Activated gamma-delta T cell (primary cell): ENCODE measurements around the gene NRM.
"Not testable (repeated sequence)": the region's sequence is repeated elsewhere in the genome, so short reads cannot be mapped to it uniquely, and the experiment has no call there.

ENCODE experiments used
- DNase-seq: peaks from one replicate; lab custom pipeline; 2025; lab: John Stamatoyannopoulos, UW

Gene NRM

DNA sequence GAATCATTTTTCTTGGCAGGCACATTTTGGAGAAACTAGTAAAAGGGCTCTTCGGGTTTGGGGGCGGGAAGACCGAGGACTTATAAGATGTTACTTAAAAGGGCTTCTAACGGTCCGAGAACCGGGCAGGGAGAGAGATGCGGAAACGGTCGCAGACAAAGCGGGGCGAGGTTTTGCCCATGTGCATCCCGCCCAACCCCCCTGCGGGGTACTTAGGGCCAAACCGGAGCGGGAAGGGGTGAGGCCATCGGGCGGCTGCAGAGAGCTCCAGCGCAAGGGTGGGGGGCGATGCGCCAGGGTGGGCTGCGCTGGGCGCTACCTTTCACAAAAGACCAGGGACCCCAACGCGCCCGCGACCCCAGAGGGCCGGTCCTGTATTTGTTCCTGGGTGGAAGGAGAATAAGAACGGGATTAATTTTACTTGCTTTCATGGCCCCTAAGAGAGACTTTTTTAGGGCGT is 30.0 kb upstream of the NRM start:
- peak; percentile 16 for DNase-seq

GRCh38 chr6:30719791-30720737 is 29.3 kb upstream of the NRM start, which contains the start of gene TUBB:
Gene TUBB (plus strand): TSS chr6:30720352. CDS start chr6:30720507, 155 bp downstream.
- peak; percentile 86 for DNase-seq

GRCh38 chr6:30719356-30719755 is 28.6 kb upstream of the NRM start:
- no peak for DNase-seq

DNA sequence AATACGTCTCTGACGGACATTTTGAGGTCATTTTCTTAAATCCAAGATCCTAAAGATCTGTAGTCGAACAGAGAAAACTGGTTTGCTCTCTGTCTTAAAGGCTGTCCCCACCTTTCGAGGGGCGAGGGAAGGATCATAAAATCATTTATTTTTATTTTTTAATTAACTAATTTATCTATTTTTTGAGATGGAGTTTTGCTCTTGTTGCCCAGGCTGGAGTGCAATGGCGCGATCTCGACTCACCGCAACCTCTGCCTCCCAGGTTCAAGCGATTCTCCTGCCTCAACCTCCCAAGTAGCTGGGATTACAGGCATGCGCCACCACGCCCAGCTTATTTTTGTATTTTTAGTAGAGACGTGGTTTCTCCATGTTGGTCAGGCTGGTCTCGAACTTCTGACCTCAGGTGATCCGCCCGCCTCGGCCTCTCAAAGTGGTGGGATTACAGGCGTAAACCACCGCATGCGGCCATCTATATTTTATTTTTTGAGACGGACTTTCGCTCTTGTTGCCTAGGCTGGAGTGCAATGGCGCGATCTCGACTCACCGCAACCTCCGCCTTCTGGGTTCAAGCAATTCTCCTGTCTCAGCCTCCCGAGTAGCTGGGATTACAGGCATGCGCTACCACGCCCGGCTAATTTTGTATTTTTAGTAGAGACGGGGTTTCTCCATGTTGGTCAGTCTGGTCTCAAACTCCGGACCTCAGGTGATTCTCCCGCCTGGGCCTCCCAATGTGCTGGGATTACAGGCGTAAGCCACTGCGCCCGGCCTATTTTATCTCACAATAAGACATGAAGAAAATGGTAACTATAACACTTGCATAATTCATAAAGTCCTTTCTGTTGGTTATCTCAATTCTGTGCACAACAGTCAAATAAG is 27.3 kb upstream of the NRM start:
- DNase-seq, result not testable (repeated sequence)

DNA sequence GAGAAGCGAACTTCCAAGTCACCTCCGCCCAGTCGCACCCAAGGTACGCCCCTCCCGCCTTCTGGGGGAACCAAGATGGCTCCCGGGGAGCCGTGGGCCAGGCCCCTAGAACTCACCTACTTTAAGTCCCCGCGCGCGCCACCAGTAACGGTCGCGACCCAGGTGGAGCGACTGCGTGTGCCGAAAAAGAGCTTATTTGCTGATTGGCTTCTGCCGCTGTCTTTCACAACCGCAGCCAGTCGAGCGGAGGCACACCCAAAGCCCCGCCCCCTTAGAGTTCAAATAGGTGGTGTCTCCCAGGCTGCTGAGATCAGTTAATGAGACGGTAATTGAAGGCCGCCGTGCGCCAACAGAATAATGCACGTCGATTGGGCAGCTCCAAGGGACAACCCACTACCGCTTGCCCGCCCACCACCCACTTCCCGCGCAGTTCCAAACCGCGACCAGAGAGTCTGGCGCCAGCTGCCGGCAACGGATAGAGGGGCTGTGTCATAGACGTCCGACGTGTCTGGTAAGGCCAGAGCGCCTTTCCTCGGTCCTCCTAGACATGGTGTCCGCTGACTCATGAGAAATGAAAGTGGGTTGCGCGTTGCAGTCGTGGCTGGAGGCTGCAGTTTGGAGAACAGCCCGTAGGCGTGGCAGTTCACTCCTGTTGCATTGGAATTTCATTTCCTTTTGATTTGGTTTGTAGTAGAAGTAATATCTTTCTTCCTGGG is 26.5 kb upstream of the NRM start, which contains the start of gene MDC1:
TSS of gene MDC1 (minus strand) at position 153 of the 716 bp plus-strand sequence. CDS start 2,106 bp downstream, outside the sequence.
- peak; percentile 96 for DNase-seq

- no peak for DNase-seq
Measured at GRCh38 chr6:30716879-30717128, 26.0 kb upstream of the NRM start.

DNA sequence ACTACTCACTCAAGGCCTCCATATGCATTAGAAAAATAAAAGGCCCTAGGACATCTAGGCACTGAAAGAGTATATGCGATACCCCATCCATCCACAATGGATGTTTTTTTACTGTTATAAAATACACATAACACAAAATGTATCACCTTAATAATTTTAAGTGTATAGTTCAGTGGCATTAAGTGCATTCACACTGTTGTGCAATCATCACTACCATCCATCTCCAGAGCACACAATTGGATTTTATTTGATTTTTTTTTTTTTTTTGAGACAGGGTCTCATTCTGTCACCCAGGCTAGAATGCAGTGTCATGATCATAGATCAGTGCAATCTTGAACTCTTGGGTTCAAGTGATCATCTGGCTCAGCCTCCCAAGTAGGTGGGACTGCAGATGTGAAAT is 23.5 kb upstream of the NRM start:
- DNase-seq, result no peak

- DNase-seq, result no peak
Measured at GRCh38 chr6:30712441-30712945, 21.7 kb upstream of the NRM start.

- no peak for DNase-seq
Measured at GRCh38 chr6:30711758-30712380, 21.1 kb upstream of the NRM start.

GRCh38 chr6:30709101-30709868 is 18.5 kb upstream of the NRM start:
- no peak for DNase-seq

- no peak for DNase-seq
Measured at GRCh38 chr6:30707281-30707850, 16.6 kb upstream of the NRM start.

DNA sequence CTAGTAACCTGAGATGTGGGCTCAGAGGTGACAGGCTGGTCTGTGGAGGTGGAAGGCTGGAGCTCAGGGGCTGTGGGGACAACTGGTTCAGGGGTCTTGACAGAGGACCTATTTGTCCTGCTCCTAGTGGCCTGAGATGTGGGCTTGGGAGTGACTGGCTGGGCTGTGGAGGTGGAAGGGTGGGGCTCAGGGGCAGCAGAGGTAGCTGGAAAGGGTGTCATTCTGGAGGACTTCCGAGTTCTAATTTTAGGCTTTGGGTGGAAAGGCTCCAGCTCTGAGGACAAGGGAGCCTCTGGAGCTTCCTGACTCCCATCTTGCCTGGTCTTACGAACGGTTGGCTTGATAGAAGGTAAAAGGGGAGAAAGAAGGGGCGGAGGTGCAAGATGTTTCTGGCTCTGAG is 14.8 kb upstream of the NRM start:
- DNase-seq, result no peak

DNA sequence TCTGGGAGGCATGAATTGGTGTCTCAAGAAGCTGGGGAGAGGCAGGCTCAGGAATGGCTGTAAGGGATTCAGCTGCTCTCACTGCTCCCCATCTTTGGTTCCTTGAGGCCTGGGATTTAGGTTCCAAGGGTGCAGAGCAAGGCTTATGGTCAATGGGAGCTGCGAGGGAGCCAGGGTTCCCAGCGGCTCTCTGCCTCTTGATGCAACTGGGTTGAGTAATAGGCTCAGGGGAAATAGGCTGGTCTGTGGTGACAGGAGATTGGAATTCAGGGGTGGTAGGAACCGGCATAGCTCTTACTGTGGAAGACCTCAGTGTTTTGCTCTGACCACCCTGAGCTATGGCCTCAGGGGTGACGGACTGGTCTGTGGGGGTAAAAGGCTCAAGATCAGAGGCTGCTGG is 13.0 kb upstream of the NRM start:
- no peak for DNase-seq

GRCh38 chr6:30703011-30703410 is 12.2 kb upstream of the NRM start:
- no peak for DNase-seq

DNA sequence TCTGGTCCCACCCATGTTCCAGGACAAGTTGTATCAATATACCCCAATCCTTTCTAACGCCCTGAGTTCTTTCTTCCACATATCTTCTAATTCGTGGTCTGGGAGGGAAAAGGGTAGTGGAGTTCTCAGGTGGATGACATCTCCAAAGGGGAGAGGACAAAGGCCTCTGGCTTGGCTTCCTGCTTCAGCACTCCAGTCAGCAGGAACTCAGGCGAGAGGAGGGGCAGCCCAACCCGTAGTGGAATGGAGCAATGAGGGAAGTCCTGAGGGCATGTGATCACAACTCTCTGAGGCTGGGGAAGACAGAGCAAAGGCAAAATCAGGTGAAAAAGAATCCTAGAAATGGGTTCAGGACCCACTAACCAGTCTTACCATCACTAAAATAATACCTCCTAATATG is 9.6 kb upstream of the NRM start:
- no peak for DNase-seq

- DNase-seq, result no peak
Measured at GRCh38 chr6:30696432-30696831, 5.6 kb upstream of the NRM start.

- DNase-seq, result no peak
Measured at GRCh38 chr6:30691208-30691847, 544 bp upstream of the NRM start.

DNA sequence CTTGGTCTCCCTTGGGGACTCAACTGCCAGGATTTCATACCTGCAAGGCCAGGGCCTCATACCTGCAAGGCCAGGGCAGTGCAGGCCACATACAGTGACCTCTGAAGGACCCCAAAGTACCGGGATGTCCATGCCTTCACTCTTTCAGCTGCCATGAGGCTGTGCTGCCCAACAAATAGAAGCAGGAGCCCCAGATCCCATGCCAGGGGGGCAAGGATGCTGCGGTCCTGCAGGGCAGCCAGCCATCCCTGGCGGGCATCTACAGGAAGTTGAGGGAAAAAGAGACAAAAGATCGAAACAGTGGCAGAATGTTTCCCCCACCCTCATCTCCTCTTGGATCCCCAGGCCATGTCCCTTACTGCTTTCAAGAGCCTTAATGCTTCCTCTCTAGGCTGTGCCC is 799 bp downstream of the NRM start:
- DNase-seq, result no peak

DNA sequence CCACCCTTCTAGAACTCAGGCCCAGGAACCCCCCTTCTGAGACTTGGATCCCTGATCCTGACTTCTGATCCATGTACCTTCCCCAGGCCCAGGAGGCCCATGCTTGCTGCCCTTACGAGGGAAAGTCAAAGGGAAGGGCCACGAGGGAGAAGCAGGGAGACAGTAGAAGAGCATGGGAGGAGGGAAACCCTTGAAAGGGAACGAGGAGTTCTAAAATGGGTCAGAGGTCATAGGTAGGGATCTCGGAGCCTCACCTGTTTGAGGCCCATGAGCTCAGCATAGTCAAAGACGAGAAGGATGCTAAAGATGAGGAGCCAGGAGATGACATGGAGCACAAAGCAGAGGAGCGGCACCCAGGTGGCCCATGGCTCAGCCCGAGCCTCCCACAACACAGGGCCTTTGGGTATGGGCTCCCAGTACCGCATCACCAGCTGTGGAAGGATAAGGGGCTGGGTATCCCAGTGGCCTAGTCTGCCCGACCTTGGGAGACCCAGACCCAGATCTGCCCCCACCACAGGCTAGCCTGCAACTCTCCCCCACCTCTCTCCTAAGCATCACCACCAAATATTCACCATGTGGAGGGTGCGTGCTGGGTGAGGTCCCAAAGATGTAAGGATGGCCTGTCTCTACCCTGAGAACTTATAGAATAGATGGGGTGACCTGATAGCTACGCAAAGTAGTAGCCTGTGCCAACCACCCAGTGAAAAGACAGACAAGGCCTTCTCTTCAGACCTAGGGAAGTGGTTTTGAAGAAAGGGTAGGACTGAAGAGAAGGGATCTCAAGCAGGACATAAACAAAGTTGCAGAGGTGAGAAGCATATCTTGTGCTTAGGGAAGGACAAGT is 1.5 kb downstream of the NRM start:
- no peak for DNase-seq
